OCI-LY7 (cell line): ENCODE data around the gene MAP3K7CL.

Experiments used
- EZH2phosphoT487 ChIP-seq: fragments of 200-600 bp; sonication (generic); IDR thresholded peaks from 2 replicates; pipeline ENCODE4 v1.6.1; 2018; ENCODE audit warnings: low read depth, borderline replicate concordance, mild to moderate bottlenecking, mixed run types, antibody characterized with exemption, low read length, moderate library complexity, mixed read lengths
- TF ChIP-seq, protein P1 (sequence below): fragments of 200-600 bp; sonication (generic); conservative IDR thresholded peaks from 2 replicates; pipeline ENCODE4 v1.5.1; 2014; ENCODE audit warnings: mild to moderate bottlenecking, antibody characterized with exemption, low read length, moderate library complexity, mixed read lengths

DNA sequence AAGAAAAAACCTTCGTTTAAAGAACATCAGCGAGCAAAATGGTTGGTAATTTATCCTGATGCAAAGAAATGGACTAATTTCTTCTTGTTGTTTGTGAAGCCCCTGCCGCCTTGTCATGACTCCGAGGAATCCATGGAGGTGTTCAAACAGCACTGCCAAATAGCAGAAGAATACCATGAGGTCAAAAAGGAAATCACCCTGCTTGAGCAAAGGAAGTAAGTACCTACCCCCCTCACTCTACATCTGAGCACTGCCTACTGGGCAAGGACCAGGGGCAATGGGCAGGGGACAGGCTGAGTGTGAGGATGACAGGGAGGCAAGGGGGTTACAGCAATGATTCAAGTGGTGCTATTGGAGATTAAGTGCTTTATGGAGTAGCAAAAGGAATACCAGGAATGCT lies 29.4 kb downstream of the MAP3K7CL start:
- TF ChIP-seq, protein P1, sequence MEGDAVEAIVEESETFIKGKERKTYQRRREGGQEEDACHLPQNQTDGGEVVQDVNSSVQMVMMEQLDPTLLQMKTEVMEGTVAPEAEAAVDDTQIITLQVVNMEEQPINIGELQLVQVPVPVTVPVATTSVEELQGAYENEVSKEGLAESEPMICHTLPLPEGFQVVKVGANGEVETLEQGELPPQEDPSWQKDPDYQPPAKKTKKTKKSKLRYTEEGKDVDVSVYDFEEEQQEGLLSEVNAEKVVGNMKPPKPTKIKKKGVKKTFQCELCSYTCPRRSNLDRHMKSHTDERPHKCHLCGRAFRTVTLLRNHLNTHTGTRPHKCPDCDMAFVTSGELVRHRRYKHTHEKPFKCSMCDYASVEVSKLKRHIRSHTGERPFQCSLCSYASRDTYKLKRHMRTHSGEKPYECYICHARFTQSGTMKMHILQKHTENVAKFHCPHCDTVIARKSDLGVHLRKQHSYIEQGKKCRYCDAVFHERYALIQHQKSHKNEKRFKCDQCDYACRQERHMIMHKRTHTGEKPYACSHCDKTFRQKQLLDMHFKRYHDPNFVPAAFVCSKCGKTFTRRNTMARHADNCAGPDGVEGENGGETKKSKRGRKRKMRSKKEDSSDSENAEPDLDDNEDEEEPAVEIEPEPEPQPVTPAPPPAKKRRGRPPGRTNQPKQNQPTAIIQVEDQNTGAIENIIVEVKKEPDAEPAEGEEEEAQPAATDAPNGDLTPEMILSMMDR: no peak
- TF ChIP-seq EZH2phosphoT487: no peak
